HG03571 (cell line): ENCODE measurements around the gene LAIR1.
"Not testable (repeated sequence)": the region's sequence is repeated elsewhere in the genome, so short reads cannot be mapped to it uniquely, and the experiment has no call there.

ENCODE experiments used
- ATAC-seq: cut with Tn5 transposase; IDR thresholded peaks from one replicate; pipeline ENCODE4 v1.9.1; 2021; ENCODE audit not compliant: unreplicated experiment

Gene LAIR1

DNA sequence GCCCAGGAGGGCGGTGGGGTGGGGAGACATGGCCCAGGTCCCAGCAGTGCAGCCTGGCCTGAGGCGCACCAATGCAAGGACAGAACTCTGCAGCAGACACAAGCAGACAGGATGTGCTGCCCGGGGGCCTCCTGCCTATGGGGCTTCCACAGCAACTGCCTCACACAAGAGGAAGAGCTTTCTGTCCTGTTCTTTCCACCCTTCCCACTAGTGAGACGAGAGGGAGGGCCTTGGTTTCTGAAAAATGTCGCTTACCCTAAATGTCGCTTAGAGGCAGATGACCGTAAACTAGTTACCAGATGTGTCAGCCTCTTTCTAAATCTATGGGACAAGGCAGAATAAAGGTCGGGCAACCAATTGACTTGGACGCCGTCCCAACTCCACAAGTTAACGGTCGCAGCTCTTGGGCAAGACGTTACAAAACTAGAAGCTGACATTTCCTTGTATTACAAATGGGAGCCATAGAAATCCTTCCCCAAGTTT lies at the start of gene LAIR1:
Gene LAIR1 (minus strand): TSS at position 157 of the 483 bp plus-strand sequence. CDS start 127 bp downstream, at position 30.
- ATAC-seq: no peak

GRCh38 chr19:54414156-54414555 lies 49.4 kb upstream of the LAIR1 start:
- no peak for ATAC-seq

- ATAC-seq: no peak
These were observed 48.1 kb upstream of the LAIR1 start for GRCh38 chr19:54412877-54413276.

DNA sequence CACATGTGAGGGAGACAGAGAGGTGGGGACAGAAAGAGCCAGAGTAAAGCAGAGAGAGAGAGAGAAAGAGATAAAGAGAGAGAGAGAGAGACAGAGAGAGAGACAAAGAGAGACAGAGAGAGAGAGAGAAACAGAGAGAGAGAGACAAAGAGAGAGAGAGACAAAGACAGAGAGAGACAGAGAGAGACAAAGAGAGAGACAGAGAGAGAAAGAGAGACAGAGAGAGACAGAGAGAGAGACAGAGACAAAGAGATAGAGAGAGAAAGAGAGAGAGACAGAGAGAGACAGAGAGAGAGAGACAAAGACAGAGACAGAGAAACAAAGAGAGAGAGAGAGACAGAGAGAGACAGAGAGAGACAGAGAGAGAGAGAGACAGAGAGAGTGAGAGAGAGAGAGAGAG lies 46.3 kb upstream of the LAIR1 start:
- ATAC-seq: no peak

DNA sequence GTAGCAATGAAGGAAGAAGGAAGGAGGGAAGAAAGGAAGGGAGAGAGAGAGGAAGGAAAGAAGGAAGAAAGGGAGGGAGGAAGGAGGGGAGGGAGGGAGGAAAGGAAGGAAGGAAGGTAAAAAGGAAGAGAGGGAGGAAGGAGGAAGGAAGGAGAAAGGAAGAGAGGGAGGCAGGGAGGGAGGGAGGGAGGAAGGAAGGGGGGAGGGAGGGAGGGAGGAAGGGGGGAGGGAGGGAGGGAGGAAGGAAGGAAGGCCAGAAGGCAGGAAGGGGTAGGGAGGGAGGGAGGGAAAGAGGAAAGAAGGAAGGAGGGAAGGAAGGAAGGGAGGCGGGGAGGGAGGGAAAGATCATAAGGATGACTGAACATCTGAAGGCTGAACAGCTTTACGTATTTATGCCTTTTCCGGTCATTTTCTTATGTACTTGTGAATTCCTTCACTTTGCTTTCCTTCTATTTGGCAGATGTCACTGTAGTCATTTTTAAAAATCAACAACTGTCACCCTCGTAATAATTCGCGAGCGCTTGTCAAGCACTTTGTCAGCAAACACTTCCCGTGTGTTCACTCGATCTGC lies 43.8 kb upstream of the LAIR1 start:
- ATAC-seq: no peak

GRCh38 chr19:54407780-54408179 lies 43.0 kb upstream of the LAIR1 start:
- ATAC-seq: no peak

DNA sequence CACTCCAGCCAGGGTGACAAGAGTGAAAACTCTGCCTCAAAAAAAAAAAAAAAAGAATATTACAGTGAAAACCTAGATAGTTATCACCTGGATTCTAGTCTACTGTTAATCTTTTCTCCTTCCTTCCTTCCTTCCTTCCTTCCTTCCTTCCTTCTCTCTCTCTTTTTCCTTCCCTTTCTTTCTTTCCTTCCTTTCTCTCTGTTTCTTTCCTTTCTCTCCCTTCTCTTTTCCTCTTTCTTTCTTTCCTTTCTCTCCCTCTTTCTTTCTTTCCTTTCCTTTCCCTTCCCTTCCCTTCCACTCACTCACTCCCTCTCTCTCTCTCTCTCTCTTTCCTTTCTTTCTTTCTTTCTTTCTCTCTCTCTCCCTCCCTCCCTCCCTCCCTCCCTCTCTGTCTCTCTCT lies 40.9 kb upstream of the LAIR1 start:
- ATAC-seq: no peak

- no peak for ATAC-seq
These were observed 38.3 kb upstream of the LAIR1 start for GRCh38 chr19:54403054-54403453.

- no peak for ATAC-seq
These were observed 36.2 kb upstream of the LAIR1 start for GRCh38 chr19:54400913-54401312.

- ATAC-seq: no peak
These were observed 34.5 kb upstream of the LAIR1 start for GRCh38 chr19:54399189-54399588.

DNA sequence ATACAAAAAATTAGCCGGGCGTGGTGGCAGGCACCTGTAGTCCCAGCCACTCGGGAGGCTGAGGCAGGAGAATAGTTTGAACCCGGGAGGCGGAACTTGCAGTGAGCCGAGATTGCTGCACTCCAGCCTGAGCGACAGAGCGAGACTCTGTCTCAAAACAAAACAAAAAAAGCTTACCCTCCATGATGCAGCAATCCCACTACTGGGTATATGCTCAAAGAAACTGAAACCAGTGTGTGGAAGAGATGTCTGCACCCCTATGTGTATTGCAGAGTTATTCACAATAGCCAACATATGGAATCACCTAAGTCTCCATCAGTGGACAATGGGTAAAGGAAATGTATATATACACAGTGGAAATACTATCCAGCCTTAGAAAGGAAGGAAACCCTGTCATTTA lies 31.0 kb upstream of the LAIR1 start:
- ATAC-seq: no peak

DNA sequence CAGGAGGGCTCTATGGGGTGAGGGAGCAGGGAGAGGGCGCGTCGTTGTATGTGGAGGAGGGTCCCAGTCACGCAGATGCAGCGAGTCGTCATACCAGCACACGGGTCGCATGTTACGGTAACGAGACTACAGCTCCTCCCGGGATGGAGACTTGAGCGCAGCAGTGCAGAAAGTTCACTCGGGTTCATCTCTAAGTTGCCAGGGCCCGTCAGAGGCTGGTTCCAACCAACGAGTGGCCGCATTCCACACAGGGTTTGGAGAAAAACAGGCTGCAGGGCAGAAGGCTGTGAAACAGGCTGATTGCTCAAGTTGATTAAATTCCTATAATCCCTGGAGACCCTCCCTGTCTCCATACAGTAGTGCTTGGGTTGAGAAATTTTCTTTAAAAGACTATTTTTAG lies 28.6 kb upstream of the LAIR1 start:
- ATAC-seq: no peak

- ATAC-seq: no peak
These were observed 27.4 kb upstream of the LAIR1 start for GRCh38 chr19:54392105-54392504.

GRCh38 chr19:54391589-54392061 lies 26.9 kb upstream of the LAIR1 start:
- ATAC-seq: no peak

GRCh38 chr19:54390942-54391577 lies 26.3 kb upstream of the LAIR1 start:
- ATAC-seq: no peak

GRCh38 chr19:54389553-54389952 lies 24.8 kb upstream of the LAIR1 start:
- ATAC-seq: no peak

GRCh38 chr19:54388802-54389139 lies 24.0 kb upstream of the LAIR1 start:
- ATAC-seq: no peak

DNA sequence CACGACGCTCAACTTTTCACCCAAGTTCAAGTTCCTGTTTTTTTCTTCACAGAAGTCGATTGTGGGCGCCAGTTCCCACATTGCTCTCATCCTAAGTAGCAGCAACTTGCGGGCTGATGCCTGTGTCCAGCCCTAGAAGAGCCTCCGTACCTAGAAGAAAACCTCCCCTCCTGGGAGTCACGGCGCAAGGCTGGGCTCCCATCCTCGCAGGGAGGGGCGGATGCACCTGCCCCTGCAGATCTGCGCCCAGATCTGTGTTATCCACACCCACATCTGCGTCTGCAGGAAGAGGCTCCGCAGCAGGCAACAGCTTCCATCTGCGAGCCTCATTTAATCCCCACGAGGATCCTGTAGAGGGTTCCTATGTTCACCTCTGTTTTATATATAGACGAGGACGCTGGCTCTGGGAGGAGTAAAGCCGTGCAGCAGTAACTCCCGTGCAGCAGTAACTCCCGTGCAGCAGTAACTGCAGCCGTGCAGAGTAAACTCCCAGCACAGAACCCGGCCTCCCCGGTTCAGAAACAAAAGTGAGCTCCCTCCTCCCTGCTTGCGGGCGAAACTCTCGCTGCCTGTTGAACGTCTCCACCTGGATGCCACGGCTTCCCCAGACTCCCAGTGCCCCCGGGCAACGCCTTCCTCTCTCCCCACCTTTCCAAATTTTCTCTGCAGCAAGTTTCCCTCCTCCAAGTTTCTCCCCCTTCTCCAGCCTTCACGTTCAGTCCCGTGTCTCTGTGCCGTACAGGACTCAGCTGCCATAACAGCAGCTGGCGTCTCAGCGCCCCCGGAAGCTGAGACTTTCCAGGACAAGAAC lies 23.5 kb upstream of the LAIR1 start:
- ATAC-seq: no peak

- ATAC-seq: no peak
These were observed 18.6 kb upstream of the LAIR1 start for GRCh38 chr19:54383330-54383729.

- ATAC-seq: not testable (repeated sequence)
These were observed 17.3 kb upstream of the LAIR1 start for GRCh38 chr19:54382041-54382440.

DNA sequence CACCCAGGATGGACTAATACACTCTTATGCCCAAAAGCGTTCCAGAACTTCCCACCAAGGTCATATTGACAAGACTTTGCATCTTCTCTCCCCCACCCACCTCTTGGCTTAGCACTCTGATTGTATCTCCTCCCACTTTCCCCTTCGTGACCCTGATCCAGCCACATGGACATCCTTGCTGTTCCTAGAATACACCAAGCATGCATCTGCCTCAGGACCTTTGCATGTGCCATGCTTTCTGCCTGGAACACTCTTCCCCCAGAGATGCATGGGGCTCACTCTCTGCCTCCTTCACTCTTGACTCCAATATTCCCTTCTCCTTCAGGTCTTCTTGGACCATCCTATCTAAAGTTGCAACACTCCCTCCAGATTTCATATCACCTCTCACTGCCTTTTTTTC lies 16.2 kb upstream of the LAIR1 start:
- ATAC-seq: no peak

DNA sequence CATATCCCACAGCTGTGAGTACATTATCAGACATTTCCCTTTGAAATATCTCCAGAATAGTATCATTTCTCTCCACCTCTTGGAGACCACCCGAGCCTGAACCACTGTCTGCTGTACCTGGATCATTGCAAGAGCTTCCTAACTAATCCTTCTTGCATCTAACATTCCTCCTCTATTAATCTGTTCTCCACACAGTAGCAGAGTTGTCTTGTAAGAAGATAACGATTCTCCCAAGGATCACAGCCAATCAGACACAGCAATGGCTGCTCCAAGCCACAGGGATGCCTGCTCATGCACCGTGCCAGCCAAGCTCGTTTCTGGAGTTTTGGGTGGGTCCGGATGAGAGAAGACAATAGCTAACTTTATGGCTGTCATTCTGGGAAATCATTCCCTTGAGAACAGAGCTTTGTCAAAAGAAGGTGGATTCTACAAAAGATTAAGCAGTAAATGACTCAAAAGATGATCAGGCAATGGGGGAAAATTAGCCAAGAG lies 14.5 kb upstream of the LAIR1 start:
- ATAC-seq: no peak
